Brain microvascular endothelial cell (primary cell): ENCODE measurements around the gene ZNF335.
"Not testable (repeated sequence)": the region's sequence is repeated elsewhere in the genome, so short reads cannot be mapped to it uniquely, and the experiment has no call there.

Experiments used
- DNase-seq: peaks from one replicate; pipeline ENCODE4 v3.0.0-alpha.2; 2020
- H3K27ac ChIP-seq: fragments of 250-450 bp; sonication (Bioruptor Pico); 2 replicates; pipeline ENCODE4 v1.5.1; 2020; ENCODE audit warnings: mild to moderate bottlenecking, moderate library complexity
- H3K27me3 ChIP-seq: fragments of 250-450 bp; sonication (Bioruptor Pico); replicated peaks from 2 replicates; pipeline ENCODE4 v1.5.1; 2020; ENCODE audit warnings: mild to moderate bottlenecking
- H3K36me3 ChIP-seq: fragments of 250-450 bp; sonication (Bioruptor Pico); replicated peaks from 2 replicates; pipeline ENCODE4 v1.5.1; 2020; ENCODE audit warnings: mild to moderate bottlenecking
- H3K4me3 ChIP-seq: 2 replicates; pipeline ENCODE4 v1.5.1; 2011; ENCODE audit warnings: low read depth, mild to moderate bottlenecking, control low read depth, low read length, moderate library complexity
- CTCF ChIP-seq: IDR thresholded peaks from 2 replicates; pipeline ENCODE4 v1.5.1; 2011; ENCODE audit warnings: low read depth, mild to moderate bottlenecking, moderate library complexity, low read length, control low read depth, inconsistent platforms; ENCODE audit errors: missing control alignments
- in situ Hi-C: cut with HindIII; loops from 2 replicates; pipeline ENCODE4 v1.10.0; 2017; ENCODE audit warnings: low sequenced_read_pairs, low pct_ligation_motif_present

ZNF335 gene

GRCh38 chr20:45999557-46000261, 27.7 kb upstream of the ZNF335 start:
- in situ Hi-C loops, result no loop called here
- H3K27ac ChIP-seq, result no peak overlapping the region
- H3K36me3 ChIP-seq, result no peaks in the 10 kb centered on the region
- peaks cover 6% of the 10 kb centered on the region for H3K27me3 ChIP-seq
- no peak overlapping the region for H3K4me3 ChIP-seq
- no peak for TF ChIP-seq CTCF
- DNase-seq, result no peak

- Histone ChIP-seq H3K36me3 (no peaks in the 10 kb centered on the region), H3K27me3 (peaks cover 6% of the 10 kb centered on the region), H3K4me3 (no peak overlapping the region), H3K27ac (no peak overlapping the region)
- no peak for DNase-seq
- no peak for TF ChIP-seq CTCF
- in situ Hi-C loops, result no loop called here
Measured at GRCh38 chr20:45998761-45999160, 26.8 kb upstream of the ZNF335 start.

GRCh38 chr20:45998337-45998736, 26.3 kb upstream of the ZNF335 start:
- no peak for TF ChIP-seq CTCF
- Histone ChIP-seq H3K27ac (no peak overlapping the region), H3K36me3 (no peaks in the 10 kb centered on the region), H3K4me3 (no peak overlapping the region), H3K27me3 (peaks cover 6% of the 10 kb centered on the region)
- in situ Hi-C loops, result no loop called here
- DNase-seq, result no peak

- H3K27ac ChIP-seq, result no peak overlapping the region
- no peak overlapping the region for H3K4me3 ChIP-seq
- in situ Hi-C loops, result no loop called here
- DNase-seq, result no peak
- TF ChIP-seq CTCF, result no peak
- no peaks in the 10 kb centered on the region for H3K36me3 ChIP-seq
- H3K27me3 ChIP-seq, result peaks cover 6% of the 10 kb centered on the region
Measured at GRCh38 chr20:45997187-45997586, 25.2 kb upstream of the ZNF335 start.

- in situ Hi-C loops, H3K27me3 ChIP-seq, H3K36me3 ChIP-seq, DNase-seq, H3K27ac ChIP-seq, H3K4me3 ChIP-seq: not testable (repeated sequence)
Measured at GRCh38 chr20:45995495-45996097, 23.6 kb upstream of the ZNF335 start.

- TF ChIP-seq CTCF, result no peak
- Histone ChIP-seq H3K27me3 (peaks cover 2% of the 10 kb centered on the region), H3K4me3 (no peak overlapping the region), H3K36me3 (no peaks in the 10 kb centered on the region), H3K27ac (no peak overlapping the region)
- in situ Hi-C loops, result no loop called here
- no peak for DNase-seq
Measured at GRCh38 chr20:45994761-45995493, 22.9 kb upstream of the ZNF335 start.
